HepG2 (cell line): ENCODE measurements around the gene GOLGA8T.
"Not testable (repeated sequence)": the region's sequence is repeated elsewhere in the genome, so short reads cannot be mapped to it uniquely, and the experiment has no call there.

ENCODE experiments used
- CEBPB ChIP-seq: IDR thresholded peaks from 2 replicates; pipeline ENCODE4 v1.6.1; 2011; ENCODE audit warnings: low read depth, low read length, improper control_type of control experiment, borderline replicate concordance
- POLR2A ChIP-seq, 2 experiments: IDR thresholded peaks; 2 replicates each; pipeline ENCODE4 v1.6.1; 2011; ENCODE audit warnings: low read depth in 2 of 2, low read length in 2 of 2, mild to moderate bottlenecking in 1 of 2, moderate library complexity in 1 of 2; ENCODE audit not compliant: insufficient read depth in 1 of 2
- RAD51 ChIP-seq: fragments of 450-650 bp; IDR thresholded peaks from 2 replicates; pipeline ENCODE4 v1.6.1; 2016; ENCODE audit warnings: borderline replicate concordance

- not testable (repeated sequence) for TF ChIP-seq POLR2A (IDR thresholded peaks at IDR 0.05; ENCODE audit: insufficient read depth in 1 of 2, low read depth in 2 of 2, low read length in 2 of 2); RAD51; CEBPB
These were observed 8.4 kb downstream of the GOLGA8T start for GRCh38 chr15:30143246-30143645.
